Psoas muscle (tissue), 8 donors: ENCODE measurements around the gene GTF2F2. TPM values are rescaled to one million over a fixed set of nuclear protein-coding genes. Genes with fewer than 3 reads are reported as not detected.

Experiments used
- ATAC-seq, 4 donors: fragments of 200-7000 bp; cut with Tn5 transposase; one replicate each; pipeline ENCODE4 v1.9.1; 2020; ENCODE audit warnings: moderate library complexity in 3 of 4, mild to moderate bottlenecking in 2 of 4
- DNase-seq, 2 donors: peaks; one replicate each; pipeline ENCODE4 v3.0.0-alpha.2; 2020
- H3K27ac ChIP-seq: fragments of 200-600 bp; one replicate; pipeline ENCODE4 v1.8.0; 2022
- H3K27me3 ChIP-seq, 3 donors: fragments of 200-600 bp in 1 of 3; one replicate each; pipeline versions ENCODE4 v1.6.1 to v1.8.0; 2013 to 2022; ENCODE audit warnings: low read length in 2 of 3, mild to moderate bottlenecking in 2 of 3, moderate library complexity in 1 of 3; ENCODE audit not compliant: insufficient read depth in 3 of 3
- H3K36me3 ChIP-seq, 2 donors: fragments of 200-600 bp in 1 of 2; one replicate each; pipeline versions ENCODE4 v1.6.1 to v1.8.0; 2013 to 2022; ENCODE audit warnings: low read depth in 1 of 2, mild to moderate bottlenecking in 1 of 2, moderate library complexity in 1 of 2; ENCODE audit not compliant: insufficient read depth in 1 of 2
- H3K4me1 ChIP-seq: fragments of 200-600 bp; one replicate; pipeline ENCODE4 v1.8.0; 2022
- H3K4me3 ChIP-seq: fragments of 200-600 bp; one replicate; pipeline ENCODE4 v1.8.0; 2022; ENCODE audit warnings: mild to moderate bottlenecking
- H3K9me3 ChIP-seq: fragments of 200-600 bp; one replicate; pipeline ENCODE4 v1.8.0; 2022
- WGBS, 3 donors: extraction: QIAGEN DNeasy Blood & Tissue Kit; methylation state at CpG; one replicate each; pipeline versions ENCODE4 v1.1.6 to v1.1.7; 2013; 5-methylcytosine and 5-hydroxymethylcytosine counted together
- intact Hi-C, 2 donors: fragments of 100-400 bp; cut with DNase I; formaldehyde crosslinking; loops; one replicate each; pipeline versions ENCODE4 v1.11.0 to v1.14.2; 2022
- polyA plus RNA-seq, 3 donors: library from polyadenylated mRNA; stranded (reverse); fragments of 200-250 nt; gene quantifications; one replicate each; pipeline ENCODE4 v1.2.3, GENCODE V29; 2013
- total RNA-seq, 4 donors: library from RNA; stranded (reverse); fragmentation: NEBNext Ultra II Directional in 2 of 4; extraction: Animal tissue kit (Norgen Biotek cat#: 25700) in 2 of 4; gene quantifications; one replicate each; pipeline versions ENCODE4 v1.2.1 to v1.2.4, GENCODE V29; 2021 to 2023
- TF ChIP-seq, protein P1 (sequence below): fragments of 200-600 bp; IDR thresholded peaks from one replicate; pipeline ENCODE4 v1.8.0; 2022; ENCODE audit warnings: antibody characterized with exemption
- donor health status: healthy with polysubstance abuse.
- donor health status: DM: no; HTN: no; CAD: no; lungs with moderate emphysema.
- donor health status: Bipolar disorder and iron deficiency.
- donor health status: healthy.
- donor health status: DM: yes; HTN: yes; CAD: no.
- donor health status: DM: no; HTN: no; CAD: no.
- donor health status: DM: no; HTN: no; CAD: no.
- donor health status: DM: yes; HTN: yes; CAD: no.

GTF2F2 gene
- total and polyA plus RNA-seq, 7 donors: 12.9 to 23.5 (median 19.2) TPM

DNA sequence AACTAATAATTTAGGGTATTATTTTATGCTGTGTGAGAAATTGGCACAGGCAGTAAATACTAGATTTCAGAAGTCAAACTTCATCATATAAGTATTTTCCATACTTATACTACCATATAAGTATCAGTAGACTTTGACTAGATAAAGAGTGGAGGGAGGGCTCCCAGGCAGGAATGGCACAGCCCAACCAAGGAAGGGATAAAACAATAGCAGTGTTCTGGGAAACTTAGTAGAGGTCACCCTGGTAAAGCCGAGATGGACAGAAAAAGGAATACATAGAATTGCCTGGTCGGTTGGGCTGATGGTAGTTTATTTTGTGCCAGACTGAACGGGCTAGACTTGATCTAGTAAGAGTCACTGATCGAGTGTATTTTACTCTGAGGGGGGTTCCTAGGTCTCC lies 100.1 kb downstream of the GTF2F2 start:
- peak overlapping the region; percentile 41 for H3K4me3 ChIP-seq
- 73 to 81% (median 77%) methylated on average over 4 of the region's 4 CpGs for WGBS, 3 donors
- no peak for DNase-seq
- no peaks in the 10 kb centered on the region for H3K9me3 ChIP-seq
- no peak for ATAC-seq
- H3K27ac ChIP-seq: no peak overlapping the region
- TF ChIP-seq, protein P1, sequence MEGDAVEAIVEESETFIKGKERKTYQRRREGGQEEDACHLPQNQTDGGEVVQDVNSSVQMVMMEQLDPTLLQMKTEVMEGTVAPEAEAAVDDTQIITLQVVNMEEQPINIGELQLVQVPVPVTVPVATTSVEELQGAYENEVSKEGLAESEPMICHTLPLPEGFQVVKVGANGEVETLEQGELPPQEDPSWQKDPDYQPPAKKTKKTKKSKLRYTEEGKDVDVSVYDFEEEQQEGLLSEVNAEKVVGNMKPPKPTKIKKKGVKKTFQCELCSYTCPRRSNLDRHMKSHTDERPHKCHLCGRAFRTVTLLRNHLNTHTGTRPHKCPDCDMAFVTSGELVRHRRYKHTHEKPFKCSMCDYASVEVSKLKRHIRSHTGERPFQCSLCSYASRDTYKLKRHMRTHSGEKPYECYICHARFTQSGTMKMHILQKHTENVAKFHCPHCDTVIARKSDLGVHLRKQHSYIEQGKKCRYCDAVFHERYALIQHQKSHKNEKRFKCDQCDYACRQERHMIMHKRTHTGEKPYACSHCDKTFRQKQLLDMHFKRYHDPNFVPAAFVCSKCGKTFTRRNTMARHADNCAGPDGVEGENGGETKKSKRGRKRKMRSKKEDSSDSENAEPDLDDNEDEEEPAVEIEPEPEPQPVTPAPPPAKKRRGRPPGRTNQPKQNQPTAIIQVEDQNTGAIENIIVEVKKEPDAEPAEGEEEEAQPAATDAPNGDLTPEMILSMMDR: no peak
- no peaks in the 10 kb centered on the region for H3K36me3 ChIP-seq
- H3K4me1 ChIP-seq: peaks cover 24% of the 10 kb centered on the region
- intact Hi-C loops: no loop called here
- H3K27me3 ChIP-seq: no peaks in the 10 kb centered on the region

DNA sequence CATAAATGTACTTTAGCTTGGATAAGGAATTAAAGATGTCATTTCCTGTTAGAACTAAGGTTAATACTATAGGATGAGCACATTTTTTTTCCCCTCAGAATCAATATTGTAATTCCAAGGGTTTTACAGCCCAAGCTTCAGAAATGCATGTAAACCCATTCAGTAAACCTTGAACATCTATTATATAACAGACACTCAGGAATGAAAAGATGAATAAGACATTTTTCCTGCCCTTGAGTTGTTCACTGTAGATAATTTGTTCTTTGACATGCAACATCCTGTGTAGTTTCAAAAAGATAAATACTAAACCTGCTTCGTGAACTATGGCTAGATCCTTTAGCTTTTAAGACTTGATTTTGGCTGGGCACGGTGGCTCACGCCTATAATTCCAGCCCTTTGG lies 102.2 kb downstream of the GTF2F2 start:
- WGBS, 3 donors: 94 to 96% (median 94%) methylated on average over 3 of the region's 3 CpGs
- ATAC-seq: no peak

DNA sequence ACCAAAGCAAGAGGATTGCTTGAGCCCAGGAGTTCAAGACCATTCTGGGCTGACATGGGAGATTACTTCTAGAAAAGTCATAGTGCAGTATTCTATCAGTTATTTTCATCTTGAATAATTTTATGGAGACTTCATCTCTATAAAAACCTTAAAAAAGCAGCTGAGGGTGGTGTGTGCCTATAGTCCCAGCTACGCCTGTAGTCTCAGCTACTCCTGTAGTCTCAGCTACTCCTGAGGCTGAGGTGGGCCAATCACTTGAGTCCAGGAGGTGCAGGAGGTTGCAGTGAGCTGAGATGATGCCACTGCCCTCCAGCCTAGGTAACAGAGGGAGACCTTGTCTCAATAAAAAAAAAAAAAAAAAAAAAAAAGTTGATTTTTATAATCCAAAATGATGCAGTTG lies 102.6 kb downstream of the GTF2F2 start:
- Histone ChIP-seq H3K9me3 (no peaks in the 10 kb centered on the region), H3K27ac (no peak overlapping the region), H3K36me3 (no peaks in the 10 kb centered on the region), H3K27me3 (no peaks in the 10 kb centered on the region), H3K4me1 (peaks cover 30% of the 10 kb centered on the region), H3K4me3 (no peak overlapping the region)
- intact Hi-C loops: no loop called here
- TF ChIP-seq, protein P1: no peak
- 98 to 100% (median 100%) methylated on average over 1 of the region's 1 CpG for WGBS, 3 donors
- ATAC-seq (no peak), DNase-seq (no peak)

More for the DNA sequence above, 102.2 kb downstream of the GTF2F2 start:
- H3K9me3 ChIP-seq: no peaks in the 10 kb centered on the region
- no peaks in the 10 kb centered on the region for H3K36me3 ChIP-seq
- no peak overlapping the region for H3K27ac ChIP-seq
- peaks cover 32% of the 10 kb centered on the region for H3K4me1 ChIP-seq
- TF ChIP-seq, protein P1: no peak
- intact Hi-C loops: no loop called here
- no peaks in the 10 kb centered on the region for H3K27me3 ChIP-seq
- no peak overlapping the region for H3K4me3 ChIP-seq
- no peak for DNase-seq

DNA sequence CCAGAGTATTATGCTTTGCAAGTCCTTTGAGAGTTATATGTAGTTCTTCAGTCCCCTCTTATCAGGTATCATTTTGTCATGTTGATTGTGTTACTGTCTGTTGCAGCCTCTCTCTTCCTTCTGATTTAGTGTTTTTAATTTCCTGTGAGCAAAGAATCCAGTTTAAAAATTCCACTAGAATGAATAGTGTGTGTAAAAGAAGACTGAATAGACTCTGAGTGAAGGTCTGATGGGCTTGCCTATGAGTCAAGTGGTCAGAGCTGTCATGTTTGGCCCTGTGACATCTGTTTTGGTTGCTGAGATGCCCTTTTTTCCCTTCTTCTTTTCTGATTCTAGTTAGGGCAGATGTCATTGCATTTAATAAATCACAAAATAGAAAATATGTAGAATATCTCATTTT lies 103.9 kb downstream of the GTF2F2 start:
- DNase-seq: no peak
- Histone ChIP-seq H3K27ac (no peak overlapping the region), H3K4me3 (no peak overlapping the region), H3K36me3 (no peaks in the 10 kb centered on the region), H3K4me1 (peaks cover 20% of the 10 kb centered on the region), H3K9me3 (no peaks in the 10 kb centered on the region), H3K27me3 (no peaks in the 10 kb centered on the region)
- TF ChIP-seq, protein P1: no peak
- no peak for ATAC-seq
- intact Hi-C loops: no loop called here

DNA sequence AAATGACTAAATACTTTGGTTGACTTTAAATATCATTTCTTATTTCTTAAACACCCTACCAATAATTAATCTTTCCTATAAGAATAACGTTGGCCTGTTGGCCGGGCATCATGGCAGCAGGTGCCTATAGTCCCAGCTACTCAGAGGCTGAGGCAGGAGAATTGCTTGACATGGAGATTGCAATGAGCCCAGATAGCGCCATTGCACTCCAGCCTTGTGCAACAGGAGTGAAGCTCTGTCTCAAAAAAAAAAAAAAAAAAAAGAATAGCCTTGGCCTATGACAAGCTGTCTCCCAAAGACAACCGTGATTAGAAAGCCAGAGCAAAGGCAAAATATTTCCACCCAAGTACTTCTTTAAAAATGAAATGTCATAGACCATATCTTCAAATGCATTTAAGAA lies 105.1 kb downstream of the GTF2F2 start:
- peaks cover 11% of the 10 kb centered on the region for H3K4me1 ChIP-seq
- DNase-seq (no peak), ATAC-seq (peak in 2 of 4 donors; percentile 51 to 64)
- no peak overlapping the region for H3K27ac ChIP-seq
- TF ChIP-seq, protein P1: no peak
- H3K9me3 ChIP-seq: no peaks in the 10 kb centered on the region
- H3K4me3 ChIP-seq: no peak overlapping the region
- WGBS, 3 donors: 88 to 89% (median 88%) methylated on average over 4 of the region's 4 CpGs
- no peaks in the 10 kb centered on the region for H3K36me3 ChIP-seq
- no peaks in the 10 kb centered on the region for H3K27me3 ChIP-seq
- intact Hi-C loops: no loop called here
